ENCODE results near the gene HMG20A. TPM values are rescaled to one million over a fixed set of nuclear protein-coding genes. Genes with fewer than 3 reads are reported as not detected.
"Not testable (repeated sequence)": the region's sequence is repeated elsewhere in the genome, so short reads cannot be mapped to it uniquely, and the experiment has no call there.

HMG20A gene
- total RNA-seq, 1 donor: 26.4 TPM

GRCh38 chr15:77406173-77406759 lies 14.4 kb upstream of the HMG20A start:
- not testable (repeated sequence) for DNase-seq (ENCODE audit: low read depth in 2 of 3, low spot score in 2 of 3)

- DNase-seq (ENCODE audit: low read depth in 2 of 3, low spot score in 2 of 3): no peak
These were observed 13.8 kb upstream of the HMG20A start for GRCh38 chr15:77406846-77407245.

- peak in 2 of 3 donors; percentile 29 to 65 for DNase-seq (ENCODE audit: low read depth in 2 of 3, low spot score in 2 of 3)
These were observed 11.2 kb upstream of the HMG20A start for GRCh38 chr15:77409259-77410156.

DNA sequence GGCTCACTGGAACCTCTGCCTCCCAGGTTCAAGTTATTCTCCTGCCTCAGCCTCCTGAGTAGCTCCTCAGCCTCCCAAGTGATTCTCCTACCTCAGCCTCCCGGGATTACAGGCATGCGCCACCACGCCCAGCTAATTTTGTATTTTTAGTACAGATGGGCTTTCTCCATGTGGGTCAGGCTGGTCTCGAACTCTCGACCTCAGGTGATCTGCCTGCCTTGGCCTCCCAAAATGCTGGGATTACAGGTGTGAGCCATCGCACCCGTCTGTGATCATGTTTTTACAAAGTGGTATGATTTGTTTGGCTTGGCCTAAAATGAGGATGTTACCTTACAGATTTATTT lies 10.6 kb upstream of the HMG20A start:
- DNase-seq (ENCODE audit: low read depth in 2 of 3, low spot score in 2 of 3): not testable (repeated sequence)

GRCh38 chr15:77410701-77411618 lies 9.7 kb upstream of the HMG20A start:
- DNase-seq (ENCODE audit: low read depth in 2 of 3, low spot score in 2 of 3): no peak

DNA sequence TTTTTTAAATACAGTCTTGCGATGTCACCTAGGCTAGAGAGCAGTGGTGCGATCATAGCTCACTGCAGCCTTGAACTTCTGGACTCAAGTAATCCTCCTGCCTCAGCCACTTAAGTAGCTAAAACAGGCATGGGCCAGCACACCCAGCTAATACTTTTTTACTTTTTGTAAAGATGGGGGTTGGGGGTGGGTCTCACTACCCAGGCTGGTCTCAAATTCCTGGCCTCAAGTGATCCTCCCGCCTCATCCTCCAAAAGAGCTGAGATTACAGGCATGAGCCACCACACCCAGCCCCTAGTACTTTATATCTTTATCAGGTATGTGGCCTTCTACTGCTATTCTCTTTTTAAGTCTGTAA lies 9.1 kb upstream of the HMG20A start:
- no peak for DNase-seq (ENCODE audit: low read depth in 2 of 3, low spot score in 2 of 3)

GRCh38 chr15:77412972-77413698 lies 7.6 kb upstream of the HMG20A start:
- no peak for DNase-seq (ENCODE audit: low read depth in 2 of 3, low spot score in 2 of 3)

- no peak for DNase-seq (ENCODE audit: low read depth in 2 of 3, low spot score in 2 of 3)
These were observed 6.9 kb upstream of the HMG20A start for GRCh38 chr15:77413699-77414349.

GRCh38 chr15:77414789-77415442 lies 5.8 kb upstream of the HMG20A start:
- no peak for DNase-seq (ENCODE audit: low read depth in 2 of 3, low spot score in 2 of 3)

DNA sequence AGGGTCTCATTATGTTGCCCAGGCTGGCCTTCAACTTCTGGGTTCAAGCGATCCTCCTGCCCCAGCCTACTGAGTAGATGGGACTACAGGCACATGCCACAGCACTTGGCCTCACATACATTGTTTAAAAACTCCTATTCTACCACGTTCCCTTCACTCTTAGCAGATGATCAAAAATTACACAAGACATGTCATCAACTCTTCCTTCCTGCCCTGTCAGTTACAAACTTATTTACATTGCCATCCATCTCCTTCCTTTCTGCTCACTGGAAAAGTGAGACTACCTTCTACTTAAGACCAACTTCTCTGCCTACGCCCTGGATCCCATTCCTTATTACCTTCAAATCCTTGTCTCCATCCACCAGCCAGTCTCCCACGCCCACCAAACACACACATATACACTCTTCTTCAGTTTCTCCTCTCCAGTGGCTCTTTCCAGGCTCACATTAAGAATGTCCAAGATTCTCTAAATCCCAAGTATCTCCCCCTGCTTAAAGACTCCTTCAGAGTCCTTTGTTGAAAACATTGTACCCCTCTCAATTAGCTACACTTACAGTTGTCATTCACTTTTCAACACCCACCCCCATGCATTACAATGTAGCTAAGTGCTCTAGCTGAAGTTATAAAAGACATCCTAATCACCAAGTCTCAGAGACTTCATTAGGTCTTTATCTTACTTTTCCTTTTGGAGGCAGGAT lies 5.1 kb upstream of the HMG20A start:
- no peak for DNase-seq (ENCODE audit: low read depth in 2 of 3, low spot score in 2 of 3)

- DNase-seq (ENCODE audit: low read depth in 2 of 3, low spot score in 2 of 3): no peak
These were observed 4.6 kb upstream of the HMG20A start for GRCh38 chr15:77416148-77416455.

GRCh38 chr15:77416954-77417353 lies 3.7 kb upstream of the HMG20A start:
- DNase-seq (ENCODE audit: low read depth in 2 of 3, low spot score in 2 of 3): no peak

DNA sequence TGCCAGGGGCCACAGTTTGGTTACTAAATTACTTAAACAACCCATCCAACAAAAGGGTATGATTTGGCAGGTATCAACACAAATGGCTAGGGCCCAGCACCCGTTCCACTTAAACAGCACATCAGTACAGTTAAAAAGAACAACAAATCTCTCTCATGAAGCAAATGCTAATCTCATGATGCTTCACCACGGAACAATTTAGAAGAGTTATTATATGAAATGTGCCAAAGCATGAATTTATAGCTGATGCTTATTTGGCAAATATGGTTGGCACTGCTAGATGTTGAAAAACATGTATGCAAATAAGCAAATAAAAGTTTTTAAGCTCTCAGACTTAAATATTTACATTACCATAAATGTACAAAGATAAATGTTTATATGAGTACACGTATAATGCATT lies 3.1 kb upstream of the HMG20A start:
- DNase-seq (ENCODE audit: low read depth in 2 of 3, low spot score in 2 of 3): no peak

DNA sequence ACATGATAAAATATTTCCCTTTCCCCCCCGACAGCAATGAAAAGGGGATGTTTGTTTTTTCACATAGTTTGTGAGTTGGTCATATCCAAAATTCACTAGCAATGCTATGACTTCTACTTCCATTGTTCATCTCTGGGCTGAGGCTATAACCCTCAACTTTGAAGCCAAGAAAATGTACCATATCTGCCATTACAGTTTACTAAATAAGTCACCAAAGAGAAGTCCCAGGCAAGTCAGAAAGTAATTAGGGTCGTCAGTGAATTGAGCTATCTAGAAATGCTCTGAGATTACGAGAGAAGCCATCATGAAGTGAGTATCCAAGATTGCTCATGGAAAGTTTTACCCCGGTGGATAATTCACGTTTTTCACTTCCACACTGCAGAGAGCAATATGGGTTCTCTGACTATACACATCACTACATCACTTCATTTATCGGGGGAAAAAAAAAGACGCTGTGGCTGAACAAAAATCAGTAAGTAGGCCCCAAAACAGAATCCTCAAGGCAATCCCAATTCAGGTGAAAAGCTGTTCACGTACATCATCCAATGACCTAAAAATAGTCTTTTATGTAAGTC lies 2.2 kb upstream of the HMG20A start:
- no peak for DNase-seq (ENCODE audit: low read depth in 2 of 3, low spot score in 2 of 3)

DNA sequence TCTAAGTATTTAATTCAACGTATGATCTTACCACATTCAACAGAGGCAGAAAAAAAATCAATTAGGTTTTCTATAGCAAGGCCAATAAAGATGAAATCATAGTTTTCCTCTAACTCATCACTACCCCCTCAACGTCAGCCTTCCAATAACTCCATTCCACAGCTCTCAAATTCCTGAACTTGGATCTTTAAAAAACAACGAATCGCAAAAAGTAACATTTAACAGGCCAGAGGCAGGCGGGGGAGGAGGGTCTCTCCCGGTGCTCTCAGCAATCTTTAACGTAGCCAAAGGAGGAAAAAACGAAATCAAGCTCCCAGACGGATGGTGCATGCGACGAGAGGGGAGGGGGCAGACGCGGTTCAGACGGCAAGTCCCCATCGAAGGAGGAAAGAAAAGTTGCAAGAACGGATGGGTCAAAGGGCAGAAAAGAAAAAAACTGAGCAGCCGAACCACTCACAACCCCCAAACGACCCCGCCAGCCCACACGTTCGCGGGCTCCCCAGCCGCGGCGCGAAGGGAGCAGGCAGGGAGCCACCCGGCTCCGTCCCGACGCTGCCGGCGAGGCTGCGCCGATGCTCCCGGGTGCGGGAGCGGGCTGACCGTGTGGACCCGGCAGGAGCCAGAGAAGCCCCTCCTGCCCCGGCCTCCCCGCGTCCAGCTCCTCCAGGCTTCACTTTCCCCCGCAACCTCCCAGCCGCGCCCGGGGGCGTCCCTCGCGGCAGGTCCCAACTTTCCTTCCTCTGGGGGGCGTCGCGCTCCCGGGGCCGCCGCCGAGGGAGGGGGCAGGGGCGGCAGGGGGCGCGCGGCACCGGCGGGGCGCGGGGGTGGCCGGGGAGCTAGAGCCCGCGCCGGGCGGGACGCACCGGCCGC lies 1.5 kb upstream of the HMG20A start:
- peak in 1 of 3 donors; percentile 10 for DNase-seq (ENCODE audit: low read depth in 2 of 3, low spot score in 2 of 3)

GRCh38 chr15:77419836-77420609 lies 665 bp upstream of the HMG20A start, which contains the start of gene PEAK1:
TSS of gene PEAK1 (minus strand) at chr15:77420104. CDS start at chr15:77181926, 238,178 bp downstream.
- DNase-seq (ENCODE audit: low read depth in 2 of 3, low spot score in 2 of 3): peak; percentile 97 to 100 (median 99)

- DNase-seq (ENCODE audit: low read depth in 2 of 3, low spot score in 2 of 3): peak in 2 of 3 donors; percentile 24 to 25
These were observed 647 bp downstream of the HMG20A start for GRCh38 chr15:77421370-77421700.

Data from hematopoietic multipotent progenitor cell (in vitro differentiated cells).